H1 (cell line): ENCODE measurements around the gene FGD4. TPM values are rescaled to one million over a fixed set of nuclear protein-coding genes. Genes with fewer than 3 reads are reported as not detected.

Experiments
- CBX8 ChIP-seq: fragments of 300-800, 300-1000 bp; sonication (generic); IDR thresholded peaks from 2 replicates; pipeline ENCODE4 v1.7.1; 2016; ENCODE audit warnings: low read depth, low read length, borderline replicate concordance
- CHD7 ChIP-seq: fragments of 300-600 bp; sonication (generic); IDR thresholded peaks from 2 replicates; pipeline ENCODE4 v1.7.1; 2012; ENCODE audit warnings: low read length, moderate library complexity, mild to moderate bottlenecking, inconsistent platforms; ENCODE audit not compliant: insufficient replicate concordance
- PHF8 ChIP-seq: fragments of 200-600 bp; sonication (generic); conservative IDR thresholded peaks from 2 replicates; pipeline ENCODE4 v1.7.1; 2012; ENCODE audit warnings: low read depth, mild to moderate bottlenecking, inconsistent platforms, low read length, moderate library complexity
- TCF12 ChIP-seq: IDR thresholded peaks from 2 replicates; pipeline ENCODE4 v1.6.1; 2011; ENCODE audit warnings: low read depth, mild to moderate bottlenecking, low read length
- YY1 ChIP-seq: IDR thresholded peaks from 2 replicates; pipeline ENCODE4 v1.6.1; 2011; ENCODE audit warnings: low read depth, mild to moderate bottlenecking, low read length
- polyA plus RNA-seq, 7 experiments: library from polyadenylated mRNA; depleted of rRNA in 3 of 7; stranded (reverse) in 5 of 7; unstranded in 2 of 7; fragments of >200 nt in 5 of 7; fragments of 200-250 nt in 2 of 7; gene quantifications; 1 replicate in 5 of 7; 2 replicates in 1 of 7; 4 replicates in 1 of 7; pipeline versions ENCODE4 v1.2.1 to v1.2.3, GENCODE V29; 2011 to 2013; ENCODE audit warnings: missing spikeins in 2 of 7, mixed read lengths in 2 of 7
- total RNA-seq: library from RNA; stranded (reverse); fragmentation: NEBNext Ultra II Directional; extraction: Animal tissue kit (Norgen Biotek cat#: 25700); gene quantifications from 2 replicates; pipeline ENCODE4 v1.2.1, GENCODE V29; 2021

The FGD4 gene
- total and polyA plus RNA-seq, 2 of the 8 experiments (the other 6 are each of a cell fraction or from before 2014, with no cell fraction given), result 8.5 to 48.2 TPM

GRCh38 chr12:32471591-32472001 lies 72.2 kb downstream of the FGD4 start (continued):
- no peak for TF ChIP-seq CHD7
- TF ChIP-seq CBX8, result no peak
- TF ChIP-seq PHF8, result no peak
- no peak for TF ChIP-seq YY1
- TF ChIP-seq TCF12, result no peak
